Activated CD8-positive, alpha-beta T cell treated with anti-CD3 and anti-CD28 coated beads for 36 hours (primary cell): Measurements from ENCODE around the gene SCML2. TPM values are rescaled to one million over a fixed set of nuclear protein-coding genes. Genes with fewer than 3 reads are reported as not detected.
"Not testable (repeated sequence)": the region's sequence is repeated elsewhere in the genome, so short reads cannot be mapped to it uniquely, and the experiment has no call there.

Source experiments
- ATAC-seq: fragments of 200-7000 bp; cut with Tn5 transposase; one replicate; pipeline ENCODE4 v1.10.0; 2021; ENCODE audit warnings: mild to moderate bottlenecking, moderate library complexity
- CTCF ChIA-PET: fragments of 350-600 bp; sonication (Branson Sonifier 250); formaldehyde crosslinking; loops from one replicate; lab custom pipeline; 2021; ENCODE audit warnings: antibody characterized with exemption; lab: Charles Lee
- POLR2A ChIA-PET: fragments of 350-600 bp; sonication (Branson Sonifier 250); formaldehyde crosslinking; loops from one replicate; lab custom pipeline; 2021; ENCODE audit warnings: antibody characterized with exemption; lab: Charles Lee
- DNase-seq: peaks from one replicate; pipeline ENCODE4 v3.0.0-alpha.2; 2020
- H3K27ac Mint-ChIP-seq: one replicate; pipeline ENCODE4 v1.8.0; 2021; ENCODE audit warnings: mild to moderate bottlenecking, mixed read lengths
- H3K27me3 Mint-ChIP-seq: one replicate; pipeline ENCODE4 v1.8.0; 2021; ENCODE audit warnings: mixed read lengths
- H3K36me3 Mint-ChIP-seq: one replicate; pipeline ENCODE4 v1.8.0; 2021; ENCODE audit warnings: low read depth, mixed read lengths
- H3K4me1 Mint-ChIP-seq: one replicate; pipeline ENCODE4 v1.8.0; 2021; ENCODE audit warnings: low read depth, mixed read lengths
- H3K4me3 Mint-ChIP-seq: one replicate; pipeline ENCODE4 v1.8.0; 2021; ENCODE audit warnings: mild to moderate bottlenecking, moderate library complexity, mixed read lengths
- H3K9me3 Mint-ChIP-seq: one replicate; pipeline ENCODE4 v1.8.0; 2021; ENCODE audit warnings: mixed read lengths
- intact Hi-C: fragments of 100-400 bp; cut with micrococcal nuclease; formaldehyde crosslinking; loops from one replicate; pipeline ENCODE4 v1.10.0; 2022
- total RNA-seq, 2 experiments: library from RNA; stranded (reverse); gene quantifications; one replicate each; pipeline ENCODE4 v1.2.3, GENCODE V29; 2021
- TF ChIP-seq, protein P1 (sequence below): fragments of 200-600 bp; IDR thresholded peaks from one replicate; pipeline ENCODE4 v1.8.0; 2022; ENCODE audit warnings: antibody characterized with exemption, mild to moderate bottlenecking

The SCML2 gene
- total RNA-seq, 2 experiments from 2014 or later, result 2.5 to 3.1 TPM

- TF ChIP-seq, protein P1, sequence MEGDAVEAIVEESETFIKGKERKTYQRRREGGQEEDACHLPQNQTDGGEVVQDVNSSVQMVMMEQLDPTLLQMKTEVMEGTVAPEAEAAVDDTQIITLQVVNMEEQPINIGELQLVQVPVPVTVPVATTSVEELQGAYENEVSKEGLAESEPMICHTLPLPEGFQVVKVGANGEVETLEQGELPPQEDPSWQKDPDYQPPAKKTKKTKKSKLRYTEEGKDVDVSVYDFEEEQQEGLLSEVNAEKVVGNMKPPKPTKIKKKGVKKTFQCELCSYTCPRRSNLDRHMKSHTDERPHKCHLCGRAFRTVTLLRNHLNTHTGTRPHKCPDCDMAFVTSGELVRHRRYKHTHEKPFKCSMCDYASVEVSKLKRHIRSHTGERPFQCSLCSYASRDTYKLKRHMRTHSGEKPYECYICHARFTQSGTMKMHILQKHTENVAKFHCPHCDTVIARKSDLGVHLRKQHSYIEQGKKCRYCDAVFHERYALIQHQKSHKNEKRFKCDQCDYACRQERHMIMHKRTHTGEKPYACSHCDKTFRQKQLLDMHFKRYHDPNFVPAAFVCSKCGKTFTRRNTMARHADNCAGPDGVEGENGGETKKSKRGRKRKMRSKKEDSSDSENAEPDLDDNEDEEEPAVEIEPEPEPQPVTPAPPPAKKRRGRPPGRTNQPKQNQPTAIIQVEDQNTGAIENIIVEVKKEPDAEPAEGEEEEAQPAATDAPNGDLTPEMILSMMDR, result no peak
- DNase-seq (no peak), ATAC-seq (no peak)
- Mint-ChIP-seq H3K27me3 (no peaks in the 10 kb centered on the region), H3K4me3 (no peak overlapping the region), H3K27ac (no peak overlapping the region), H3K9me3 (no peaks in the 10 kb centered on the region), H3K36me3 (peaks cover 6% of the 10 kb centered on the region), H3K4me1 (no peaks in the 10 kb centered on the region)
- POLR2A ChIA-PET, result no interaction called here
- intact Hi-C loops, result no loop called here
- CTCF ChIA-PET, result no interaction called here
Measured at GRCh38 chrX:18252644-18253359, 101.7 kb downstream of the SCML2 start.

- H3K9me3 Mint-ChIP-seq, H3K4me1 Mint-ChIP-seq, H3K27me3 Mint-ChIP-seq, H3K27ac Mint-ChIP-seq, POLR2A ChIA-PET, intact Hi-C loops, CTCF ChIA-PET, H3K36me3 Mint-ChIP-seq, DNase-seq, H3K4me3 Mint-ChIP-seq, ATAC-seq: not testable (repeated sequence)
Measured at GRCh38 chrX:18229646-18230045, 124.8 kb downstream of the SCML2 start.

DNA sequence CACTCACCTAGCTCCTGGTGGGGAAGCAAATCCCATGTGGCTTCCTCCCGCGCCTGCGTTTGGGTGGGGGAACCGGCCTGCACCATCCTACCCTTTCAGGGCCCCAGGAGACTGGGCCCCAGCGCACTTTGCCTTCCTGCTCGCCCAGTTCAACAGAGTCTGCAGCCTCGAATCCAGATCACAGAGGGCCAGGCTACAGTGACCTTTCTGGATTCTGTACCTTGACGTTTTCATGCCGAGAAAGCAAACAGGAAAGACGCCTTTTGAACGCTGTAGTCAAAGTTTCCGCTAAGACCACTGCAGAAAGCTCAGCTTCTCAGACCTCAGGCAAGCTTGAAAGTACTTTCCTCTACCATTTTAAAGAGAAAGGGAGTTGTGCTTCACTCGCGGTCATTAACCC is 126.4 kb downstream of the SCML2 start:
- Mint-ChIP-seq H3K9me3 (no peaks in the 10 kb centered on the region), H3K4me1 (no peaks in the 10 kb centered on the region), H3K27ac (no peak overlapping the region), H3K36me3 (no peaks in the 10 kb centered on the region), H3K27me3 (no peaks in the 10 kb centered on the region), H3K4me3 (no peak overlapping the region)
- TF ChIP-seq, protein P1, result no peak
- intact Hi-C loops, result no loop called here
- DNase-seq (no peak), ATAC-seq (no peak)
- ChIA-PET CTCF (interaction anchor here (1.2 kb wide), 1 partner anchor 26 kb away, joined by 3 read pairs; no protein-coding TSS in a partner anchor), POLR2A (no interaction called here)

DNA sequence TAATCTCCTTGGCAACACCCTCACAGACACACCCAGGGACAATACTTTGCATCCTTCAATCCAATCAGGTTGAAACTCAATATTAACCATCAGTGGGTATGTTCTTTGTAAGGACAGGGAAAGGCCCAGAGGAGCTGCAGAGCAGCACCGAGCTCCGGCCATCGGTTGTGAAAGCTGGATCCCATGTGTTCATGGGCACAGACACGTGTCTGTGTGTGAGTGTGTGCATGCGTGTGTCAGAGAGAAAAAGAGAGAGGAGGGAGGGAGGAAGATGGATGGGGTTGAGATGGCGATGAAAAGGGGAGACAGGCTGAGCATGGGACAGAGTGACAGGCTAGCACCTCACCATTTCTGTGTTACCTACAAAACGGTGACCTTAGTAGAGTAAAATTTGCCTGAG is 127.0 kb downstream of the SCML2 start:
- no peak overlapping the region for H3K27ac Mint-ChIP-seq
- no peaks in the 10 kb centered on the region for H3K9me3 Mint-ChIP-seq
- H3K36me3 Mint-ChIP-seq, result no peaks in the 10 kb centered on the region
- H3K27me3 Mint-ChIP-seq, result no peaks in the 10 kb centered on the region
- no peak for DNase-seq
- no peaks in the 10 kb centered on the region for H3K4me1 Mint-ChIP-seq
- H3K4me3 Mint-ChIP-seq, result no peak overlapping the region
- POLR2A ChIA-PET, result no interaction called here
- no peak for ATAC-seq
- TF ChIP-seq, protein P1, result no peak
- CTCF ChIA-PET, result no interaction called here
- intact Hi-C loops, result no loop called here

GRCh38 chrX:18220786-18221185 is 133.7 kb downstream of the SCML2 start, which contains the start of gene BEND2:
TSS of gene BEND2 (minus strand) at chrX:18220886. CDS start at chrX:18220750, 136 bp downstream.
- POLR2A ChIA-PET, result no interaction called here
- H3K4me3 Mint-ChIP-seq, result no peak within 1 kb of the TSS
- no peaks in the 10 kb centered on the region for H3K9me3 Mint-ChIP-seq
- H3K27ac Mint-ChIP-seq, result no peak within 1 kb of the TSS
- no peaks in the 10 kb centered on the region for H3K36me3 Mint-ChIP-seq
- TF ChIP-seq, protein P1, result no peak
- H3K4me1 Mint-ChIP-seq, result no peaks in the 10 kb centered on the region
- DNase-seq (no peak), ATAC-seq (no peak)
- intact Hi-C loops, result no loop called here
- CTCF ChIA-PET, result no interaction called here
- no peaks in the 10 kb centered on the region for H3K27me3 Mint-ChIP-seq
